ENCODE results near the gene MSANTD1.

Gene MSANTD1

DNA sequence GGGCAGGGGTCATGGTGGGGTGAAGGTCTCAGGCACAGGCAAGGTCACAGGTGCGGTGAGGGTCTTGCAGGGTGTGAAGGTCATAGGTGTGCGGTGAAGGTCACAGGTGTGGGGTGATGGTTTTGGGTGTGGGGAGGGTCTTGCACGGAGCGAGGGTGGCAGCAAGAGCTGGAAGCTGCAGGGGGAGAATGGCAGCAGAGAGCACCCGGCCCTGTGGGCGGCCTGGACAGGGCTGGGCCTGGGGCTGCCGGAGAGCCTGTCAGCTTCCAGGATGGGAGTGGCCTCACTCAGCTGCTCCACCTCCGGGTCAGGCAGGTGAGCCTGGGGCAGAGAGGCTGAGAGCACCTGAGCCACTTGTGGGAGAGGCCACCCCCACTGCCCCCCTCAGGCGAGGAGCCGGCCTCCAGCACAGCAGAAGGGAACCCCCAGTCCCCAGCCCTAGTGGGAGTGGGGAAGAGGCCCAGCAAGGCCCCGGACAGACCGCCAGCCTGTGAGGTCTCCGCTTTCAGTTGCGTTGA is 1.5 kb downstream of the MSANTD1 start:
- DNase-seq: no peak

DNA sequence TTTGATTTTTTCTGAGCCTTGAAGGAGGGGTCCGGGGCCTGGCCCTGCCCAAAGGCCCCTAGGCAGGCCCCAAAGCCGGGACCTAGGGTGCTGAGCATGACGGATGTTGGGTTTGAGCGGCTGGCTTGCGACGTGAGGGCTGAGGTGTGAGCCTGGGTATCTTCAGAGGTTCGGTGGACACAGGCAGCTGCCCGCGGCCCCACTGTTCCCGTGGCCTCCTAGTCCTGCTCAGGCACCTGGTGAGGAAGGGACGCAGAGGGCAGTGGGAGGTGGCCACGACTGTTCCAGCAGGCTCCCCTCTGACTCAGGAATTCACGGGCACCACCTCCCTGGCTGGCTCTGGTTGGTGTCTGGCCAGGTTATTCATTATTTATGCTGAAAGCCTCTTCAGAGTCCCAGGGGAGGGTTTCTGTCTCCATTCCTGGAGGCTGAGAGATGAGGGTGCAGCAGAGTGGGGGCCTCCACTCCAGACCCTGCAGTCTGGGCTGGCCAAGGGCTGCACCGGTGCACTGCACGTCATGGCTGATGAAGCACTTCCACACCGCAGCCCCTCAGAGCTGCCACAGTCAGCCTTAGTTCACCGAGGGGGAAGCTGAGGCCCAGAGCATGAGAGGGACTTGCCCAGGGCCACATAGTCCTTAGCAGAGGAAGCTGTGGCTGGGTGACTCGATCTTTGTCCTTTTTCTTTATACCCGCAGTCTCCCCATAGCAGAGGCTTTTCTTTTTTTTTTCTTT is 2.2 kb downstream of the MSANTD1 start:
- no peak for DNase-seq

DNA sequence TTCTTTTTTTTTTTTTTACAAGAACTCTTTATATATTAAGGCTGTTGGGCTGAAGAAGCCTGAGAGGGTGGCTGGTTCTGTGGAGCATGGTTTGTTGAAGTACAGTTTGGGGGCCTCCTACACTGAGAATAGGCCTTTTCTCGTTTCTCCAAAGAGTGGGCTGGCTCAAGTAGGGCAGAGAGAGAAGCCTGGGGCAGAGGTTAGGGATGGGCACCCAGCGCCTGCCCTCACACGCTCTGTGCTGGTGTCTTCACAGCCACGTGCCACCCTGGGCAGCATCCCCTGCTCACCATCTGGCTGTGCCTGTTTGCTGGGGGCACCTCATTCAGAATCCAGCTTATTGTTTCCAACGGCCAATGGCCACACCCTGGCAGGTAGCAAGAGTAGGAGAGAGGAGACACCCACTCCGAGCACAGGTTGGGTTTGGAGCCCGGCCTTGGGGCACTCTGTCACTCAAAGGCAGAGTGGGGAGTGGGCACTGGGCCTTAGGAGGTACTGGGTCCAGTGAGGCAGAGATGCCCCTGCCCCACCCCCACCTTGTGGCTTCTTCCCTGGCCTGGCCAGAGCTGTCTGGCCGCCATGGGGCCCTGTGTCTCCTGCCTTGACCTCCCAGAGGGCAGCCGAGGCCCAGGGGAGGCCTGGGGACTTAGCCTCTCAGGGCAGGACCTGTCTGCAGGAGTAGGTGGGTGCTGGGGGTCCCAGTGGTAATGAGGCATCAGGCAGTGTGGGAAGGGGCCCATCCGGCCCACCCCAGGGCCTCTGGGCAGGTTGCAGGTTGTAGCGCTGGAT is 2.9 kb downstream of the MSANTD1 start:
- no peak for DNase-seq

DNA sequence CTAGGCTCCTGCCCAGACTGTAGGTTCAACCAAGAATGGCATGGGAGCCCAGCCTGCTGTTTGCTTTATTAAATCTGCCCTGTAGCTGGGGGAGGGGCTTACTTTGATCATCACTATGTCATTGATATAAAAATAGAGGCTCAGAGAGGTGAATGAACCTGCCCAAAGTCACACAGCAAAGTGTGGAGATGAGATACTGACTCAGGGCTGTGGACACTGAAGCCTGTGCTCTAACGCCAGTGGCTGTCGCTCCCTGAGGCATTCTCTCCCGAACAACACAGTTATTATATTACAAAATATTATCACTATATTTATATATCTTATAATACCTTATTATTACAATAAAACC is 3.5 kb downstream of the MSANTD1 start:
- DNase-seq: no peak

DNA sequence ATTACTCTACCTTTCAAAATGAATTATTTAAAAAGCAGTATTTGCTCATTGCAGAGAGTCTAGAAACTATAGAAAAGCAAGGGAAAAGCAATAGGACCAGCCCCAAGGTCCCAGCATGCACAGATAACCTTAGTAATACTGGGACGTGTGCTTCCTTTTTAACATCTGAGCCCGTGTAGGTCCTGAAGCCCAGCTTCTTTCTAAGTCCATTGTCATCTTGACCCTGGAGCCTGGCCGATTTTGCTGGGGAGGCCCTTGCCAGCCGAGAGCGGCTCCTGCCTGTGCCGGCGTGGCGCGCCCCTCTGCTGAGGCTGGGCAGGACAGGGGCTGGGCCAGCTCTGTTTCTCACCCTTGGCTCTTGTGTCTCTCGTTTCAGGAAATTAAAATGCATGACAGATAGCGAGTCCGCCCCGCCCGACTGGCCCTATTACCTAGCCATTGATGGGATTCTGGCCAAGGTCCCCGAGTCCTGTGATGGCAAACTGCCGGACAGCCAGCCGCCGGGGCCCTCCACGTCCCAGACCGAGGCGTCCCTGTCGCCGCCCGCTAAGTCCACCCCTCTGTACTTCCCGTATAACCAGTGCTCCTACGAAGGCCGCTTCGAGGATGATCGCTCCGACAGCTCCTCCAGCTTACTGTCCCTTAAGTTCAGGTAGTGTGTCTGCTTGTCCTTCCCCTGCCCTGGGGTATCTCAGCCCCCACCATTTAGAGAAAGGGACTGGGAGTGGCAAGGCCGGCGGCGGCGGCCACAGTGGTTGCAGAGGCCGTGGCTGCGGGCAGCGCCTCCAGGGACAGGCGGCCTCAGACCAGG is 4.1 kb downstream of the MSANTD1 start:
- DNase-seq: no peak

DNA sequence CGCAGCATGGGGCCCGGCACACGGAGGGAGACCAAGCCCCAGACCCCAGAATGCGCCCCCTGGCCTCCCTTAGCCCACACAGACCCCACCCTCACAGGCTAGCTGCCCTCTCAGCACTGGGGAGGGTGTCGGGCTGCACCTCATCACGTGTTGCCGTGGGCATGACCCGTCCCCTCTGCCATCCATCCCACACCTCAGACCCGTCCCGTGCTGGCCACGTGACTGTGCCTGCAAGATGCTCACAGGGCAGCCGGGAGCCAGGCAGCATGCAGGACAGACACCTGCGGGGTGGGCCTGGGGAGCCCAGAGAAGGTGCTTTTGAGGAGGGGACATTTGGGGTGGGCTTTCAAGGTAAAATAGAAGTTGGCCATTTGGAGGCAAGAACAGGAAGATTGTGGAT is 4.8 kb downstream of the MSANTD1 start:
- no peak for DNase-seq

DNA sequence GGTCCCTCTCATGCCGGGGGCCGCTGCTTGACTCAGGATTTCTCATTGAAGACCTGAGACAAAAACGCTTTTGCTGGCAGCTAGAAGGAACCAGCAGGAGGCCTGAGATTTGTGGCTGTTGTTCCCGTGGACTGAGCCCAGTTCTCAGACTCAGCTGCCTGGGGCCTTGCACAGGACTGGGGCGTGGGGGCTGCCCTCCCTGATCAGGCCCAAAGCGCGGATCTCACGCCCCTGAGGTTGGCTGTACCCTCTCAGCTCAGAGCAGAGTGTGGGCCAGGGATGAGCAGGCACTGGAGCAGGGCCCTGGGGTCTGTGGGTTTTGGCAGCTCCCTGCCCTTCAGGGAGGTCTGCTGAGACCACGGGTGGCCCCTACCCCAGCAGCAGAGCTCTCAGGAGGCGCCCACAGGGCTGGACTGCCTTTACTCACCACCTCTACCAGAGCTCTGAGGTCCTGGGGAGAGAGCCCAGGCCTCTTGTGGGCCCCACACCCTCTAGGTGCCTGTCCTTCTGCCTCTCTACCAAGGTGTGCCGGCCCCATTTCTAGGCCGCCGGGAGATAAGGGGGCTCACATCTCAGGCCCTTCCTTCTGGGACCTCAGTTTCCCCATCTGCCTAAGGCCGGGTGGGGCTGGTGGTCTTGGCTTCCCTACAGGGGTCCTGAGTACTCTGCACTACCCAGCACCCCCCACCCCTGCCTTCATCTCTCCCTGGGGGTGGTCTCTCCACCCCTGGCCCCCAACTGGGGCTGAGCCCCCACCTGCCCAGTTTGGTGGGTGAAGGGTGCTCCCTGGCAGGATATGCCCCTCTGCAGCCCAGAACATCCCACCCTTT is 5.6 kb downstream of the MSANTD1 start:
- no peak for DNase-seq

DNA sequence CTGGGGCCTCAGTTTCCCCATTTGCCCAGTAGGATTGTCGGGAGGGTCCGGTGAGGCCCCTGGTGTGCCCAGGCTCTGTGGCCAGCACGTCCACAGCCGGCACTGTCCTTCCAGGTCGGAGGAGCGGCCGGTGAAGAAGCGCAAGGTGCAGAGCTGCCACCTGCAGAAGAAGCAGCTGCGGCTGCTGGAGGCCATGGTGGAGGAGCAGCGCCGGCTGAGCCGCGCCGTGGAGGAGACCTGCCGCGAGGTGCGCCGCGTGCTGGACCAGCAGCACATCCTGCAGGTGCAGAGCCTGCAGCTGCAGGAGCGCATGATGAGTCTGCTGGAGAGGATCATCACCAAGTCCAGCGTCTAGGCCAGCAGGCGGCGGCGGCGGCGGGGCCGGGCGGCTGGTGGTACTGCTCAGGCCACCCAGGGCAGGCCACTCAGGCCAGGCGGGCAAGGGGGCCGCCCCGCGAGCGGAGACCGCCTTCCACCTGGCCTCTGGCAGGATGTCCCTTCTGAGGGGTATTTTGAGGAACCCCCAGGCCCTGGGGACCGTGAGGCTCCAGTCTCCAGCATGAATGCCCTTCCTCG is 6.7 kb downstream of the MSANTD1 start:
- DNase-seq: no peak

DNA sequence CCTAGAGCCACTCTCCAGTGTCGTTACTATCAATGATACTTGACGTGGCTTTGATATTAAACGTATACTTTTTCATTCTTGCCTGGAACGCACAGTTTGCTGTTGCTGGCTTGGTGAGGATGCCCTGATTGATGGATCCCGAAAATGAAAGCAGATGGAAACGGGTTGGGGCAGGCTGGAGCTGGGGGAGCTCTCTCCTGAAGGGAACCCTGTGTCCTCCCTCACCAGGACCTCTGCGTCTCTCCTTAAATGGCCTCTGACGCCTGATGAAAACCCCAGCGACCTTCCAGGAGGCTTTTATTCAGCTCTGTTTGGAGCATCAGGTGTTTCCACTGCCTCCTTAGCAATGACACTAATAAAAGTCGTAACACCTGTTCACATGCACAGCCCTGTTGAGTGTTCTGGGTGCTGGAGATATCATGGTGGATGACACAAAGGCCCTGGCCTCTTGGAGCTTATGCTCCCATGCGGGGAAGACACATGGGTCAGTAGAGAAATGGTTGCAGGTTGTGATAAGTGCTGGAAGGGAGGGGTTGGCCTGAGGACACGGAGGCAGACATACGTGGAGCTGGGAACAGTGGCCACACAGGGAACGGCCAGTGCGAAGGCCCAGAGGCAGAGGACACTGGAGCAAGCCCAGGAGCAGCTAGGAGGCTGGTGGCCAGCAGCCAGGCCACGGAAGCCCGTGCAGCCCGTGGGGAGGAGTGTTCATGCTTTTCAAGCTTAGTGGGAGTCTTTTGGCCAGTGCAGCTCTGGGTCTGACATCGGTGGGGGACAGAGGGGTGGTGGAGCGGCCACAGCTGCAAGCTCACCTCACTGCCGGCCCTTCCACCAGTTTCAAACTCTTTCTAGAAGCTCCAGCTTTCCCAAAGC is 7.5 kb downstream of the MSANTD1 start:
- DNase-seq: no peak

DNA sequence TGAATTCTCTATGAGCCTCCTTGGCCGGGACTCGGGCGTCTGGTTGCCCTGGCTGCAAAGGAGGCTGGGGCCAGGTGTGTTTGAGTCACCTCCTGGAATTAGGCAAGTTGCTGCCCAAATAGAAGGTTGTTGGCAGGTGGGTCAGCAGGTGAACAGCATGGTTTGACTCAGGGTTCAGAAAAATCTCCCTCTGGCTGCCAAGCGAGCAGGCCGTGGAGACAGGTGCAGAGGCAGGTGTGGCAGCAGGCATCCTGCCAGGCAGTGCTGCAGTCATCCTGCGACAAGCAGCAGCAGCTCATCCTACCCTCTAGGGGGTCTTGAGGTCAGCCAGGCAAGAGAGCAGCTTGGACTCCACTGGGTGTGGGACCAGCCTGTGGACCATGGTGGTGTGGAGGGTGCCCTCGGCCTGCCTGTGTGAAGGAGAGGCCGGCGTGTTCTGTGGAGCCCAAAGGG is 8.2 kb downstream of the MSANTD1 start:
- no peak for DNase-seq

DNA sequence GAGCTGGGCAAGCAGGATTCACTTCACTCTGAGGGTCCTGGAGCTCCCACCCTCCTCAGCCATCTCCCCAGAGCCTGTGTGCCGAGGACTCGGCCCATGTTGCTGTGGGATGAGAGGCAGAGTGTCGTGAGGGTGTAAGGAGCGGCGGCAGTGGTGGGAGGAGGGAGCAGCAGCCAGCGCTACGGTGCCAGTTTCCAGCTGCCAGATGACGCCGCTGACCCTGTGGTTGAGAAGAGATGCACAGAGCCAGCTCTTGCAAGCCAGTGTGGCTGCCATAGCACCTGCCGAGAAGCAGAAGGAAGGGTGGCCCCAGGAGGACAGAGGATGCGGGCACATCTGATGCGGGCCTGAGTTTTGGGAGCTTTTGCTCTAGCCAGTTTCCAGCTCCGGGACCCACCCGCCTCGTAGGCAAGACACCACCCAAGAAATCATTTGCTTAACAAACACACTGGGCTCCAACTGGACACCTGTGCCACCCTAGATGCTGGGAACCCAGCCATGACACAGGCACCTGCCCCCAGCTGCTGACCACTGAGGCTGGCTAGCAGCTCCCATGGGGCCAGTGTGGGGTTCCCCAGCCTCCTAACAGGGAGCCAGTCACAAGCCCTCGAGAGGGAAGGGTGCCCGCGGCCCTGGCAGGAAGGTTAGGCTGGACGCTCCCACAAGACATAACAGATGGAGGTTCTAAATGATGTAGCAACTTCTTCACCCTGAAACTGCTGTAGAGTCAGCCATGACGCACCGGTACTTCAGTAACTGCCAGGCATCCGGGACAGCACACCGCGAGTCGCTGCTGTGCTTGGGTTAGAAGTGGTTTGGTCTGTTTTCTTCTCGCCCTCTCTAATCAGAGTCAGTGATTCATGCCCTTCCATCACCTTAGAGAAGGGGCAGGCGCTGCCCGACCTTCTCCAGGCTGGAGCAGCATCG is 8.9 kb downstream of the MSANTD1 start:
- DNase-seq: no peak

DNA sequence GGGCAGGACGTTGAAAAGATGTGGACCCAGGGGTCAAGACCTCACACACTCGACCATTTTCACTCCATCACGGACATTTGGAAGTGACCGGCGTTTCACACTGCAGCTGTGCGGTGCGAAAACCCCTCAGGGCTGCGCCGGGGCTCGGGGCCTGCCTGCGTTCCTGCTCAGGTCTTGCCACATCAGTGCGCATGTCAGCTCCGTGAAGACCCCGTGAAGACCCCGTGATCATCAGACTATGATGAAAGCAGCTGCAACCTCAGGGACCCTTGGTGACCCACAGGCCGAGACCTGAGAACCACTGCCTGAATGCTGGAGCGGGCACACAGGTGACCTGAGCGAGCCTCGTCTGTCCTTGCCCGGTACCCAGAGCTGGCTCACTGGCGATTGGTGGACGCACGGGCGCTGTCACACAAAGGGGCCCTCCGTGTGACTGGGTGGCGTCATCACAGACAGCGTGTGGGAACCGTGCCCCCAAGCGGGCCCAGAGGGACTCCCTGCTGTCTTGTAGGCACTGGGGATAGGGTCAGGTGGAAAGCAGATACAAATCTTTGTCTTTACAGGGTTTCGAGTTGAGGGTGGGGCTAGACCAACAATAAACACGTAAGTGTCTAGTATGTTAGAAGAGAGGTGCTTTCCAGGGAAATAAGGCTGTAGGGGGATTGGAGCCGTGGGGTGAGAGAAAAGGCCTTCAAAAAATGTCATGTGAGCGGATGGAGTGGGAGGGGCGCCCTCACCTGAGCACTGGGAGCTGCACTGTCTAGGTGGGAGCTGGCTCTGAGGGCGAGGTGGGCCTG is 12.7 kb downstream of the MSANTD1 start:
- DNase-seq: no peak

DNA sequence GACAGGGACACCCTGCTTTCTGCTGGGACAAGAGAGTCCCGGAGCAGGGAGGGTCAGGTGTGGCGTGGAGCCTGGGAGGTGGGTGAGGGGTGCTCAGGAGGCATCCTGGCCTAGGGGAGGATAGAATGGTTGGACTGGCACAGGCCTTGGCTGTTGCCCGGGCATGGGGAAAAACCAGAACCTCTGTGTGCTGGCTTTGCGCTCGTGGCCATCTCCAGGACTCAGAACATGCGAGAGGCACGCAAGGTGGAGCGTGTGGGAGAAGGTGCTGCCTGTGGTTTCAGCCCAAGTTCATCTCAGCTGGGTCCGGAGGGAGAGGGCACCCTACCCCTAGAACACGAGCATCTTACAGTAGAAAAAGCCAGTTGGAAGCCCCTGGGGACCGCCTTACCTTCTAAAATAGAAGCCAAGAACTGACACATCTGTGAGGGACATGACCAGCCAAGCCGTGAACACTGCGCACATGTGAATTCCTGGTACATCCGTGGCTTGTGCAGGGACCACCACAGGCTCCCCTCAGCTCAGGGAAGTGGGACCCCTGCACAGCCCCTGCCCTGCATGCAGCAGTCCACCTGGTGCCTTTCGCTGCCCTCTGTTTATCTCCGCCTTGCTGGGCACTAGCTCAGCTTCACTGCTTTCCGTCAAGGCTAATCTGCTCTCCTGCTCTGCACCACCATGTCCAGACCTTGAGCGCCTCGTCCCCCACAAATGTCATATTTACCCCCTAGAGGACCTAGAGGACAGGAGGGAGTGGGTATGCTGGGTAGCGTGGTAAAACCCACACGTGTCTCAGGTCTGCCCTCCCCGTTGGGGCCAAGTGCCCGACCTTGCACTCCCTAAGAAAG is 13.5 kb downstream of the MSANTD1 start:
- no peak for DNase-seq

DNA sequence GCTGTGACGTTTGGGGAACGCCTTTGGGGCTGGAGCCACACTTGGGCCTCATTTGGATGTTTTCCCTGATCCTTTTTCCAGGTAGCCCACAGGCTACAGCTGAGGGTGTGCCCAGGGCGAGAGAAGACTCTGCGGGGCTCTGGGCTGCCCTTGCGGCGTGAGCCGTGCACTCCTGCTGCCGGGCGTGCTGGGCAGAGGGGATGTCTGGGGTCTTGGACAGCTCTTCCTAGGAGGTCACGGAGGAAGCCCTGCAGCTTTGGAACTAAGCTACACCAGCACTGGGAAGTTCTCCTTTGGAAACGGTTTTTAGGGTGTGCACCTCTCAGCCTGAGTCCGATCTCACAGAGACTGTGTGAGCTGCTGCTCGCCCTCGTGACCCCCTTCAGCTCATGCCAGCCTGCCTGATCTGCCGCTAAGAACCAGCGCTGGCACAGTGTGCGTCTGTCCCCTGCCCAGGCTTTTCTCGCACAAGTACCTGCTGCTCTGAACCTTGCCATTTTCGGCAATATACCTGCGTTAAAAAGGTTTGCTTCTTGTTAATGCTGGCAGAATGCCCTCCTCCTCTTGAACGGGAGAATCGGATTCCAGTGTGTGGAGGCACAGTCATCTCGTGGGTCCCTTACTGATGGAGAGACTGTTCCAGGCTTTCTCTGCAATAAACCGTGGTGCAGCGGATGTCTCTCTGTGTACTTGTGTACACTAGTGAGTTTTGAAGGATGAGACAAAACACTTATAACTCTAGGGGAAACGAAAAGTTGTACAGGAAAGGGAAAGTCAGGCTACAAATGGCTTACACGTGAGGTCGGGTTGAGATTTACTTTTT is 14.3 kb downstream of the MSANTD1 start:
- no peak for DNase-seq

DNA sequence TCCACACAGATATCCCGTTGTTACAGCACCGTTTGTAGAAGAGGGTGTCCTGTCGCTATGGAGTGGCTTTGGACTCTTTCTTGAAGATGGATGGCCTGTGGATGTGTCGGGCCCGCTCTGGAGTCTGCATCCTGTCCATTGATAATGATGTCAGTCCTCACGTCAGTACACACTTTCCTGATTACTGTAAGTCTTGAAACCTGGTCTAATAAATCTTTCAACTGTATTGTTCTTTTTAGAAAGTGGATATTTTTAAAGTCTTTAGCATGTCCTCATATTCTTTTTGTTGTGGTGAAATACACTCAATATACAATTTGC is 14.9 kb downstream of the MSANTD1 start:
- no peak for DNase-seq

DNA sequence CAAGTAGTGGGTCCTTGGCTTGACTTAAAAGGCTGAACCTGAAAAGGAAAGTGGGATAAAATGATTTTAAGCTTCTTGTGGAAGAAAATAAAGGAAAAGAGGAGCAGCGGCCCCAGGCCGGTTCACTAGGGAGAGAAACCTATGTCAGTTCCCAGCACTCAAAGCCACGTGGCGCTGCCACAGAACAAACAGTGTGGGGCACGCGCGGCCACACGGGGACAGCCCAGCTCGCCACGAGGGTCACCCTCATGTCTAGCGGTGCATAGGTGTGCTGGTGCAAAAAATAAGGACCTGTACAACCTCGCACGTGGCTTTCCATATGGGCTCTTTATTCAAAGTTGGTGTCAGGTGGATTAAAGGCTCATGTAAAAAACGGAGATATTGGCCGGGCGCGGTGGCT is 17.1 kb downstream of the MSANTD1 start:
- no peak for DNase-seq
